Glomerular visceral epithelial cell (primary cell): ENCODE data around the gene ARL6IP6.

Experiments
- DNase-seq: peaks from one replicate; pipeline ENCODE4 v3.0.0-alpha.2; 2016; ENCODE audit errors: extremely low spot score

Gene ARL6IP6

GRCh38 chr2:152718076-152718908, at the start of gene ARL6IP6:
ARL6IP6 (plus strand) TSS chr2:152718620; CDS start chr2:152718625, 5 bp downstream.
- peak; percentile 92 for DNase-seq

- no peak for DNase-seq
These were observed 44.1 kb upstream of the ARL6IP6 start for GRCh38 chr2:152674334-152674733.

- no peak for DNase-seq
These were observed 42.0 kb upstream of the ARL6IP6 start for GRCh38 chr2:152676461-152676860.

GRCh38 chr2:152678808-152679207, 39.6 kb upstream of the ARL6IP6 start:
- no peak for DNase-seq

GRCh38 chr2:152682663-152683062, 35.8 kb upstream of the ARL6IP6 start:
- no peak for DNase-seq

- no peak for DNase-seq
These were observed 35.0 kb upstream of the ARL6IP6 start for GRCh38 chr2:152683400-152683799.

- no peak for DNase-seq
These were observed 32.1 kb upstream of the ARL6IP6 start for GRCh38 chr2:152686321-152686720.

- DNase-seq, result no peak
These were observed 25.4 kb upstream of the ARL6IP6 start for GRCh38 chr2:152693033-152693432.

GRCh38 chr2:152694161-152694661, 24.2 kb upstream of the ARL6IP6 start:
- peak; percentile 83 for DNase-seq

- DNase-seq, result no peak
These were observed 22.7 kb upstream of the ARL6IP6 start for GRCh38 chr2:152695763-152696162.

- DNase-seq, result no peak
These were observed 21.9 kb upstream of the ARL6IP6 start for GRCh38 chr2:152696476-152696875.

- no peak for DNase-seq
These were observed 17.2 kb upstream of the ARL6IP6 start for GRCh38 chr2:152701198-152701597.

- no peak for DNase-seq
These were observed 11.9 kb upstream of the ARL6IP6 start for GRCh38 chr2:152706477-152707021.

- DNase-seq, result no peak
These were observed 9.7 kb upstream of the ARL6IP6 start for GRCh38 chr2:152708742-152709141.

- DNase-seq, result no peak
These were observed 7.7 kb upstream of the ARL6IP6 start for GRCh38 chr2:152710713-152711112.

GRCh38 chr2:152715112-152715511, 3.3 kb upstream of the ARL6IP6 start:
- DNase-seq, result no peak

- DNase-seq, result peak; percentile 52
These were observed 2.5 kb upstream of the ARL6IP6 start for GRCh38 chr2:152715854-152716428.

GRCh38 chr2:152716805-152717227, 1.6 kb upstream of the ARL6IP6 start:
- no peak for DNase-seq

GRCh38 chr2:152717228-152718075, 968 bp upstream of the ARL6IP6 start, which contains the start of gene PRPF40A:
PRPF40A (minus strand) TSS chr2:152717461; CDS start chr2:152717439, 22 bp downstream.
- DNase-seq, result peak; percentile 99

GRCh38 chr2:152718909-152719645, 657 bp downstream of the ARL6IP6 start:
- peak; percentile 78 for DNase-seq

GRCh38 chr2:152720794-152721193, 2.4 kb downstream of the ARL6IP6 start:
- no peak for DNase-seq
